NK-92 (cell line): ENCODE measurements around the gene LRP1B.

Experiments
- DNase-seq: peaks from one replicate; lab custom pipeline; 2025; ENCODE audit not compliant: unreplicated experiment; lab: John Stamatoyannopoulos, UW

LRP1B gene

GRCh38 chr2:140865837-140866236, 1265.0 kb downstream of the LRP1B start:
- no peak for DNase-seq

DNA sequence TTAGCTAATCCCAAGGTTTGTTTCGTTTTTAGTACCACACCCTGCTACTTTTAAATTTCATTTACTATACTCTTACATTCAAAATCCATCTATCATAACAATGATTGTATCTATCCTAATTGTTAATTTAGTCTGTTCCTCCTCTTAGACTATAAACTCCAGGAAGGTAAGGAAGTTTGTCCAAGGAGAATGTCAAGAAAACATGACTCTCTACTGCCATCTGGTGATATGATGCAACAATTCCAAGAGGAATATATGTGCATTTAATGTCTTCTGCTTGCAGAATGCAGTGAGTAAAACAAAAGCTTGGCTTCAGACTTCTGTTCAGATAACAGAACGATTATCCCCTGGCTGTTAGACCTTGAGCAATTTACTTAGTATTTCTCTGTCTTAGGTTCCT, 1267.1 kb downstream of the LRP1B start:
- no peak for DNase-seq

GRCh38 chr2:140862181-140862580, 1268.6 kb downstream of the LRP1B start:
- DNase-seq, result no peak

GRCh38 chr2:140861666-140862065, 1269.2 kb downstream of the LRP1B start:
- DNase-seq, result no peak

DNA sequence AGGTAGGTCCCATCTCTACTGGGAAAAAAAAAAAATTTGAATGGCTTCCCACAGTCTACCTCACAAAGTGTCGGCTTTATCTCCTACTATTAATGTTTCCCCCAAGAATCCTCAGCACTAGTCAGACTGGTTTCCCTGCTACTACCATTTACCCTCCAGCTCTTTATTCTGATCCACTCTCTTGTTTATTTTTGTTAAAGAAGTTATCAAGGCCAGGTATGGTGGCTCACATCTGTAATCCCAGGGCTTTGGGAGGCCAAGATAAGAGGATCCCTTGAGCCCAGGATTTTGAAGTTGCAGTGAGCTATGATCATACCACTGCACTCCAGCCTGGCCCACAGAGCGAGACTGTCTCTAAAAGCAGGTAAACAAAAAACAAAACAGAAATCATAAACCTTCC, 1275.3 kb downstream of the LRP1B start:
- DNase-seq, result no peak

DNA sequence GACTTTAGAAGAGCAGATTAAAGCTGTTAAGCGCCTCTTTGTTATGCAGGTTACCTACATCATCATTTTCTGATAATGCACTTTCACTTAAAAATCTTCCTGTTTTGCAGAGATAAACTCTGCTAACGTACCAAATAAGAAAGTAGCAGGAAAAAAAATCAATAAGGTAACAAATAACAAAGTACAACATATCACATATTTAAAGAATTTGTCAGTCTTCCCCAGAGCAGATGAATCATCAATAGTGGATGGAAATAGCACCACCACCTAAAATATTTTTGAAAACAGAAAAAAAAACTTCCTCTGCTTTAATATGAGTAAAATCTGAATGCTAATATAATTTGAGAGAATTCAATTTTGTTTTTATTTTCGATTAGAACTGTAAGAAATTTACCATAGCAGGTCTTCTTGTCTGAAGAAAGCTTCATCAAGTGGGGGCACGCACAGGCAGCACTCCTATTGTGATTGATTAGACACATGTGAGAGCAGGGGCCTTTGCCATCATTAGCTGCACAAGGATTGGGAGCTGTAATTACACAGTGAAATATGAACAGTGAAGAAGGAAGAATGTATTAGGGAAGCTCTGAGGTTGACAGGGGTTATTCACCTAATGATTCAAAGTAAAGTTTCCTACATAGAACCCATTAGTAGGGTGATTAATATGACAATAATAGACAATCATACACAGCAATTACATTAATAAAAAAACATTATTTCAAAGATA, 1279.4 kb downstream of the LRP1B start:
- no peak for DNase-seq

GRCh38 chr2:140843186-140843585, 1287.6 kb downstream of the LRP1B start:
- no peak for DNase-seq

- no peak for DNase-seq
These were observed 1288.7 kb downstream of the LRP1B start for GRCh38 chr2:140842110-140842509.

DNA sequence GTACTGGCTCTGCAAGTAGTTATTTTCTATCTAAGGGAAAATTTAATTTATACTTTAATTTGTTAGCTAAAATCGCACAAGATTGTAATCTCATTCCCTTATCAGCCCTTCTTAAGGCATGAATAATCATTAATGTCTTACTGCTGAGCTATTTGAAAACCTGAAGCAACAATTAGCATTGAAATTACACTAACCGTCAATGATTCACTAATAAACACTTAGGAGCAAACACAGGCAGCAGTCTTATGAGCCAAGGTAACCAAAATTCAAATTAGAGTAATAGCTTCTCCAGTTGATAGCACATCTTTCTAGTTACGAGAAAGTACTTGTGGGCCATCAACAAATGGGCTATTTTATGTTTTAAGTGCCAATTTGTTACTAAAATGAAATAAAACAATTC, 1289.7 kb downstream of the LRP1B start:
- no peak for DNase-seq

- no peak for DNase-seq
These were observed 1294.0 kb downstream of the LRP1B start for GRCh38 chr2:140836826-140837225.

GRCh38 chr2:140835079-140835478, 1295.7 kb downstream of the LRP1B start:
- no peak for DNase-seq

- DNase-seq, result no peak
These were observed 1316.7 kb downstream of the LRP1B start for GRCh38 chr2:140814141-140814540.

GRCh38 chr2:140808820-140809219, 1322.0 kb downstream of the LRP1B start:
- DNase-seq, result no peak

- no peak for DNase-seq
These were observed 1322.6 kb downstream of the LRP1B start for GRCh38 chr2:140808211-140808610.

DNA sequence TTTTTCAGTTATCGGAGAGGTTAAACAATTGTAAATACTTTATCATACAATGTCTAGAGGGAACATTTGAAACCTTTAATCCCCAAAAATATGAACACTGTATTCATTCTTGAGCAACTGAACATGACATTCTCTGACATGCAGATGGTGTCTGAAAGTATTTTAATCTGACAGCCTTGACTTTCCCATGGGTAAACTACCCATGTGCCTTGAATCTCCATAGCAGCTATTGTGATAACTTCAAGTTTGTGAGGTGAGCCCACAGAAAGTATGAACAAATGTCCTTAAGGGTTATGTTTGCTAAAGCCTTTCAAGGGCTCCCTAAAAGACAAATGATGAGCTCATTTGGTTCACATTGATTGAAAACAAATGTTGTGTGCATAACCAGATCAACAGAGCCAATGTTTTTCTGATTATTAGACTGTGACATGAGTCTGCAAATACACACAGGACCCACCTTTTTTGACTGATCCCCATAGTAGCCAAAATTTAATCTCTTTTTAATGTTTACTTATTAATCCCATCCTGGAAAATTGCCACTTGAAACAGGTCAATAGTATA, 1326.0 kb downstream of the LRP1B start:
- no peak for DNase-seq

GRCh38 chr2:140801311-140801710, 1329.5 kb downstream of the LRP1B start:
- DNase-seq, result no peak

DNA sequence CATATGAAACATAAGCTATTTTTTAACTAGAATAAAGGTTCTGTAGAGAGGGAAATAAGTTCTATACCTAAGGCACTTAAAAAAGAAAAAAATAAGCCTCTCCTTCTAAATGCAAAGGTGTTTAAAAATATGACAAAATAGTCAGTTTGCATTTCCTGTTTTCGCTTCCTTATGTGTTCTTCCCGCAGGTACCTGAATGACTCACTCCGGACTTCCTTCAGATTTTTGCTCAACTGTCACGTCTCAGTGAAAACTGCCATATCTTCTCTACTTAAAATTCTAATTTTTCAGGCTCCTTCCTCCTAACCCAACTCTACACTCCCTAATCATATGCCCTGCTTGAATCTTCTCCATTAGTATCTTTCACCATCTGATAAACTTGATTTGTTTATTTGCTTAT, 1333.1 kb downstream of the LRP1B start:
- no peak for DNase-seq

DNA sequence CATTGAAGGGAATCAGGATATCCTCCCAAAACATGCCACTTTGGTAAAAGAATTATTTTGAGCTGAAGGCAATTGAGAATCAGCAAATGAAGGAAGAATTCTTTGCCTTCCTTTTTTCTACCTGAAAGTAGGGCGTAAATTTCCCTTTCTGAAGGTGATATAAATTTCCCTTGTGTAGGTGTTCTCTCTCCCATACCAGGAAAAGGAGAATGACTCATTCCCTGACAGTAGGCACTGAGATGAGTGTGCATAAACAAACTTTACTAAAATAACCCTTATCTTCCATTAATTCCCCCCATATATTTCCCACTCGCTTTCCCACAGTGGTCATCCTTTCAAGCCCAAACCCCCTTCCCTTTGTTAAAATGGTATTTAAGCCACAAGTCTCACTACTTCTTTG, 1339.0 kb downstream of the LRP1B start:
- no peak for DNase-seq

DNA sequence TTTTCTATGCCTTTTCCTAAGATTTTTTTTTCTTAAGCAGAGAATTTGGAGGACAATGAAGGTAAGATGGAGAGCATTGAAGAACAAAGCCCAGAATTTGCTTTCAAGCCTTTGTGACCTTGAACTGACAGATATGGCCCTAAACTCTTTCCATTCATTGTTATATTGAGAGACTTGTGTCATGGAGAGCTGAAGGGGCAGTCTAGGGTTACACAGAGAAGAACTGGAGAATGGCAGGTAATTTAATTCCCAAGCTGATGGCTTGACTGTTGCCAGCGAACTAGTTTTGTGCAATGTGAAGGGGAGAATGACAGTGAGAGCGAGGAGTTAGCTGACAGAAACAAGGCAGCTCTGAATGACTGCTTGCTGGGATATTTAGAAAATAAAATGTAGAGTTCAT, 1344.2 kb downstream of the LRP1B start:
- DNase-seq, result no peak

DNA sequence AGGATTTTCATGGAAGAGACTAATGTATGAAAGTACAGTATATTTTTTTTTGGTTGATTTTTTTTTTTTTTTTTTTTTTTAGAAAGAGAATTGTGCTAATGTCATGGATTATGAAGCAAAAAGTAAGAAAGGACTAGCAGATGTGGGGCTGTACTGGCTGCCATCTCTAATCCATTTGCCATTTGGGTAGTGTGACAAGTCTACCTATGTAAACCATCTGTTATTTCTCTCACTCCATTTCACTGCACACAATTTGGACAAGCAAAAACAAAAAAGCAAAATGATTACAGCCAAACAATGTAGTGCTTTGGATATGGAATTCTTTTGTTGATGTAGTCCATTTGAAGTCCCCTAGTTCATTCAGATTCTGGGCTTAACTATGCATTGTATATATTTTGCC, 1355.4 kb downstream of the LRP1B start:
- DNase-seq, result no peak

DNA sequence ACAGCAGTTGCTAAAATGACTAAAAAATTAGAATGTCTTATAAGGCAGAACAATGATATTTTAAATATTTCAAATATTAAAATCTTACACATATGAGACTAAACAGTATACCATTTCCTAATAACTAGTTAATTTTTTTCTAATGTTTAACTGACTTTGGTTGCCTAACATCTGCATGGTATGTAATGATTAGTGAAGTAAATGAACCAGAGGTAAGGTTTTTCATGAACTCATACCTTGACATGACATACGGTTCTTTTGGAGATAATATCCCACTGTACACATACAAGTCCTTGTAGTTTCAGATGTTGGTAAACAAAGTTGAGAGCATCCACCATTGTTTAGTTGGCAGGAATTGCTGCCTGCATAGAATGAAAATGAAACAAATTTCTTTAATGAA, 1360.2 kb downstream of the LRP1B start:
- DNase-seq, result no peak

- DNase-seq, result no peak
These were observed 1369.0 kb downstream of the LRP1B start for GRCh38 chr2:140761807-140762206.
